Stomach (tissue), 9 donors: ENCODE results near the gene XCL1. TPM values are rescaled to one million over a fixed set of nuclear protein-coding genes. Genes with fewer than 3 reads are reported as not detected.
A peak's percentile ranks its signal among the peaks of the same experiment; 100 is the strongest.

Source experiments
- DNase-seq, 2 donors: peaks; one replicate each; pipeline versions ENCODE4 v3.0.0 to v3.0.0-alpha.2; 2013 to 2019
- H3K27ac ChIP-seq, 5 donors: fragments of 200-600 bp in 4 of 5; sonication (generic) in 4 of 5; one replicate each; pipeline ENCODE4 v1.5.1; 2013 to 2019; ENCODE audit warnings: mild to moderate bottlenecking in 1 of 5, moderate library complexity in 1 of 5
- H3K27me3 ChIP-seq, 3 donors: fragments of 200-600 bp; sonication (generic); one replicate each; pipeline ENCODE4 v1.5.1; 2017 to 2019; ENCODE audit warnings: mixed run types in 1 of 3
- H3K36me3 ChIP-seq, 4 donors: fragments of 200-600 bp; sonication (generic); 1 replicate in 3 of 4; 2 replicates in 1 of 4; pipeline ENCODE4 v1.5.1; 2016 to 2019
- H3K4me1 ChIP-seq, 4 donors: fragments of 200-600 bp; sonication (generic); one replicate each; pipeline ENCODE4 v1.5.1; 2016 to 2019
- H3K4me3 ChIP-seq, 4 donors: fragments of 200-600 bp; sonication (generic) in 3 of 4; one replicate each; pipeline ENCODE4 v1.5.1; 2016 to 2019; ENCODE audit warnings: mild to moderate bottlenecking in 1 of 4
- H3K9me3 ChIP-seq, 4 donors: fragments of 200-600 bp; sonication (generic); one replicate each; pipeline ENCODE4 v1.5.1; 2016 to 2019
- CTCF ChIP-seq, 7 experiments: fragments of 450-650 bp in 4 of 7; fragments of 200-600 bp in 3 of 7; sonication (generic) in 3 of 7; IDR thresholded peaks; one replicate each; pipeline ENCODE4 v1.5.1; 2016 to 2019; ENCODE audit warnings: antibody characterized with exemption in 7 of 7, control low read depth in 2 of 7, mild to moderate bottlenecking in 1 of 7
- EP300 ChIP-seq: sonication (generic); formaldehyde crosslinking; IDR thresholded peaks from one replicate; pipeline ENCODE4 v1.6.1; 2017; ENCODE audit warnings: antibody characterized with exemption
- POLR2A ChIP-seq, 4 donors: fragments of 450-650 bp; IDR thresholded peaks; one replicate each; pipeline ENCODE4 v1.6.1; 2016; ENCODE audit warnings: antibody characterized with exemption in 4 of 4, control low read depth in 2 of 4, mild to moderate bottlenecking in 1 of 4, moderate library complexity in 1 of 4
- POLR2AphosphoS5 ChIP-seq, 3 donors: sonication (generic); formaldehyde crosslinking; IDR thresholded peaks; one replicate each; pipeline ENCODE4 v1.6.1; 2016; ENCODE audit warnings: antibody characterized with exemption in 3 of 3
- WGBS, 5 donors: extraction: QIAGEN DNeasy Blood & Tissue Kit in 3 of 5; methylation state at CpG; one replicate each; pipeline versions ENCODE4 v1.1.5 to v1.1.7; 2013 to 2018; 5-methylcytosine and 5-hydroxymethylcytosine counted together
- intact Hi-C: fragments of 100-400 bp; cut with DNase I; formaldehyde crosslinking; loops from one replicate; pipeline ENCODE4 v1.15.1; 2023; ENCODE audit warnings: low total_unique reads
- polyA plus RNA-seq, 3 donors: library from polyadenylated mRNA; stranded (reverse); fragments of 200-250 nt; gene quantifications; one replicate each; pipeline ENCODE4 v1.2.3, GENCODE V29; 2013
- total RNA-seq, 5 donors: library from RNA; depleted of rRNA; stranded (reverse); fragments of >200 nt; gene quantifications; one replicate each; pipeline versions ENCODE4 v1.1.0 to v1.2.3, GENCODE V29; 2014 to 2016
- donor health status: healthy with polysubstance abuse.
- donor health status: Bipolar disorder and iron deficiency.
- donor health status: healthy.

XCL1 gene
- total and polyA plus RNA-seq, 8 donors, result 0.23 TPM; not detected in 7

- Histone ChIP-seq H3K4me1 (peaks cover 0 to 5% (median 0%) of the 10 kb centered on the region in 4 donors), H3K27ac (no peak overlapping the region), H3K27me3 (no peaks in the 10 kb centered on the region), H3K9me3 (no peaks in the 10 kb centered on the region), H3K4me3 (no peak overlapping the region), H3K36me3 (no peaks in the 10 kb centered on the region)
- no peak for TF ChIP-seq CTCF (IDR thresholded peaks at IDR 0.05)
- TF ChIP-seq POLR2A (IDR thresholded peaks at IDR 0.05), result no peak
- TF ChIP-seq POLR2AphosphoS5 (IDR thresholded peaks at IDR 0.05), result peak in 1 of 3 donors; percentile 11
- no peak for DNase-seq
- intact Hi-C loops, result no loop called here
These were observed 52.4 kb downstream of the XCL1 start for GRCh38 chr1:168628807-168629206.

- H3K27me3 ChIP-seq, result no peaks in the 10 kb centered on the region
- H3K27ac ChIP-seq, result no peak overlapping the region
- H3K4me1 ChIP-seq, result peaks cover 0 to 5% (median 0%) of the 10 kb centered on the region in 4 donors
- 91 to 98% (median 97%) methylated on average over 1 of the region's 1 CpG for WGBS, 5 donors
- intact Hi-C loops, result no loop called here
- TF ChIP-seq EP300 (no peak), POLR2AphosphoS5 (IDR thresholded peaks at IDR 0.05) (no peak)
- no peak for DNase-seq
- no peaks in the 10 kb centered on the region for H3K9me3 ChIP-seq
- no peak overlapping the region for H3K4me3 ChIP-seq
- no peaks in the 10 kb centered on the region for H3K36me3 ChIP-seq
These were observed 53.1 kb downstream of the XCL1 start for GRCh38 chr1:168629466-168629865.

Other genes starting within 250 kb of the XCL1 start
- 10 to 100 TPM in 1 of 5 donors, not detected in 4; 25.4 TPM for gene XCL2, start 32.6 kb upstream of the XCL1 start, total RNA-seq
- under 1 TPM in 1 of 3 donors, not detected in 2; 0.35 TPM for gene XCL2, start 32.6 kb upstream of the XCL1 start, polyA plus RNA-seq
- gene DPT, start 152.6 kb downstream of the XCL1 start, total RNA-seq, result 10 to 100 TPM; 21.7 to 86.7 (median 58.8) TPM
- 10 to 100 TPM; 20.1 to 60.3 (median 35.5) TPM for gene DPT, start 152.6 kb downstream of the XCL1 start, polyA plus RNA-seq